Astrocyte of the spinal cord (primary cell): ENCODE data around the gene SETD2.

Experiments
- DNase-seq: peaks from one replicate; pipeline ENCODE4 v3.0.0; 2011; ENCODE audit warnings: low read depth, low spot score
- H3K4me3 ChIP-seq: 2 replicates; pipeline ENCODE4 v1.5.1; 2011; ENCODE audit warnings: low read depth, mild to moderate bottlenecking, low read length, moderate library complexity
- CTCF ChIP-seq: IDR thresholded peaks from 2 replicates; pipeline ENCODE4 v1.5.1; 2012; ENCODE audit warnings: low read depth, mild to moderate bottlenecking, low read length, inconsistent platforms
- in situ Hi-C: cut with HindIII; loops from 2 replicates; pipeline ENCODE4 v1.10.0; 2017; ENCODE audit warnings: low sequenced_read_pairs

SETD2 gene

GRCh38 chr3:47098910-47099309 is 65.0 kb downstream of the SETD2 start:
- no peak for DNase-seq
- H3K4me3 ChIP-seq, result no peak overlapping the region
- in situ Hi-C loops, result no loop called here
- no peak for TF ChIP-seq CTCF

DNA sequence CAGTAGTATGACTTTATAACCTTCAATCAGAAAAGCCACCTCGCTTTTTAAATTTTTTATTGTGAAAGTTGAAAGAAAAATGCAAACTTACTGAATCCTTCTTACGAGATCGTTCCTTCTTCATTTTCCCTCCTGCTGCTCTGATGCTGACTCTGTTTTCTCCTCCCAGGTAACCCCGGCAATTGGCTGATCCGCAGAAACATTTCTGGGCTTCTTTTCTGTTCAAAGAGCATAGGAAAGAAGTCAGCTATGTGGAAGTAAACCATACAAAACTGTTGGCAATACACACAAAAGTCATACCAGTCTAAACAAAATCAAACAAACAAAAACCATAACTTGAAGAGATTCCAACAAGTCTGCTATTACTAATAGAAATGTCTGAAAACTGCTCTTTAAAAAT is 66.0 kb downstream of the SETD2 start:
- DNase-seq, result no peak
- no peak for TF ChIP-seq CTCF
- in situ Hi-C loops, result no loop called here
- no peak overlapping the region for H3K4me3 ChIP-seq

GRCh38 chr3:47096959-47097358 is 67.0 kb downstream of the SETD2 start:
- TF ChIP-seq CTCF, result no peak
- no peak overlapping the region for H3K4me3 ChIP-seq
- DNase-seq, result peak; percentile 65
- in situ Hi-C loops, result no loop called here

- no peak overlapping the region for H3K4me3 ChIP-seq
- DNase-seq, result no peak
- in situ Hi-C loops, result no loop called here
- TF ChIP-seq CTCF, result no peak
These were observed 71.8 kb downstream of the SETD2 start for GRCh38 chr3:47092090-47092489.

- H3K4me3 ChIP-seq, result no peak overlapping the region
- no peak for TF ChIP-seq CTCF
- in situ Hi-C loops, result no loop called here
- DNase-seq, result no peak
These were observed 74.3 kb downstream of the SETD2 start for GRCh38 chr3:47089630-47090029.

- H3K4me3 ChIP-seq, result no peak overlapping the region
- in situ Hi-C loops, result no loop called here
- DNase-seq, result no peak
- TF ChIP-seq CTCF, result no peak
These were observed 77.8 kb downstream of the SETD2 start for GRCh38 chr3:47086071-47086470.

- TF ChIP-seq CTCF, result no peak
- in situ Hi-C loops, result no loop called here
- DNase-seq, result no peak
- H3K4me3 ChIP-seq, result no peak overlapping the region
These were observed 80.1 kb downstream of the SETD2 start for GRCh38 chr3:47083786-47084185.
